ENCODE data around the gene CLGN.

CLGN gene

DNA sequence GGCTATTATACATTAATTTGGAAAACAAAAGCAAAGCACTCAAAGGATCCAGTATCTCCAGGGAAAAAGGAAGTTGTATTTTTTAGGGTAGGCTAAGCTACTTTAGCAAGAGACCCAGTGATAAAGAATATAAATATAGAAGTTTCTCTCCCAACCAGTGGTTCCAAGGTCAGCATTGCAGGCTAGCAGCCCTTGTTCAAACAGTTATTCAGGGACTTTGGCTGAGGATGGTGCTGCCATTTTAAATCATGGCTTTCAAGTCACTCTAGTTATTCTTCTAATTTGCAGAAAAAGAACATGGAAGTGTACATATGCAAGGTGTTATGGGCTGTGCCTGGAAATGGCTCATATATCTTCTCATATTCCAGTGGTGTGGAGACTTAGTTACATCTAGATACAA lies 44.7 kb downstream of the CLGN start:
- Histone ChIP-seq H3K9me3 (ENCODE audit: control insufficient read depth in 1 of 2, low read length in 2 of 2) (no peaks in the 10 kb centered on the region), H3K9ac (ENCODE audit: low read depth in 1 of 2, low read length in 2 of 2) (no peak overlapping the region), H3K27me3 (ENCODE audit: control insufficient read depth in 1 of 2, insufficient read depth in 2 of 2, low read length in 2 of 2) (no peaks in the 10 kb centered on the region), H3K4me3 (ENCODE audit: low read depth in 1 of 2, low read length in 2 of 2) (no peak overlapping the region), H3K36me3 (ENCODE audit: control insufficient read depth in 1 of 2, insufficient read depth in 2 of 2, low read length in 2 of 2) (peaks cover 0 to 6% of the 10 kb centered on the region in 2 donors), H3K27ac (ENCODE audit: low read depth, low read length) (no peak overlapping the region), H3K4me1 (ENCODE audit: control insufficient read depth in 1 of 2, insufficient read depth in 2 of 2, low read length in 2 of 2) (no peaks in the 10 kb centered on the region)

DNA sequence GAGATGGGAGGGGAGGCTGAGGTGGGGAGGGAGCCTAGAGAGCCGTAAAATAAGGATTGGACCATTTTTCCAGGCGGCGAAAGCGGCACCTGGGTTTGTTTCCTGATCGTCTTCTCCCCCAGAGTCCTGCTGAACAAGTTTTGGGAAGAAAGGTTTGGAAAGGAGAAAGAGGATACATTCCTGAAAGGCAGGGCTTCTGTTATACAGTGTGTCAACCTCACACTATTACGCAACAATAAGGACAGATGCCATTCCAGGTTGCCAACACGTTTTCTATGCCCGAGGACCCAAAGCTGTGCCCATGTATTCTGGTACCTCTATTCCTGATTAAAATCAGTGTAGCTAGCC lies 53.3 kb downstream of the CLGN start:
- Histone ChIP-seq H3K9ac (ENCODE audit: low read depth in 1 of 2, low read length in 2 of 2) (peak overlapping the region; percentile 80 to 83), H3K27me3 (ENCODE audit: control insufficient read depth in 1 of 2, insufficient read depth in 2 of 2, low read length in 2 of 2) (no peaks in the 10 kb centered on the region), H3K4me3 (ENCODE audit: low read depth in 1 of 2, low read length in 2 of 2) (peak overlapping the region; percentile 88 to 93), H3K4me1 (ENCODE audit: control insufficient read depth in 1 of 2, insufficient read depth in 2 of 2, low read length in 2 of 2) (peaks cover 13 to 20% of the 10 kb centered on the region in 2 donors), H3K36me3 (ENCODE audit: control insufficient read depth in 1 of 2, insufficient read depth in 2 of 2, low read length in 2 of 2) (no peaks in the 10 kb centered on the region), H3K27ac (ENCODE audit: low read depth, low read length) (peak overlapping the region; percentile 58), H3K9me3 (ENCODE audit: control insufficient read depth in 1 of 2, low read length in 2 of 2) (no peaks in the 10 kb centered on the region)

DNA sequence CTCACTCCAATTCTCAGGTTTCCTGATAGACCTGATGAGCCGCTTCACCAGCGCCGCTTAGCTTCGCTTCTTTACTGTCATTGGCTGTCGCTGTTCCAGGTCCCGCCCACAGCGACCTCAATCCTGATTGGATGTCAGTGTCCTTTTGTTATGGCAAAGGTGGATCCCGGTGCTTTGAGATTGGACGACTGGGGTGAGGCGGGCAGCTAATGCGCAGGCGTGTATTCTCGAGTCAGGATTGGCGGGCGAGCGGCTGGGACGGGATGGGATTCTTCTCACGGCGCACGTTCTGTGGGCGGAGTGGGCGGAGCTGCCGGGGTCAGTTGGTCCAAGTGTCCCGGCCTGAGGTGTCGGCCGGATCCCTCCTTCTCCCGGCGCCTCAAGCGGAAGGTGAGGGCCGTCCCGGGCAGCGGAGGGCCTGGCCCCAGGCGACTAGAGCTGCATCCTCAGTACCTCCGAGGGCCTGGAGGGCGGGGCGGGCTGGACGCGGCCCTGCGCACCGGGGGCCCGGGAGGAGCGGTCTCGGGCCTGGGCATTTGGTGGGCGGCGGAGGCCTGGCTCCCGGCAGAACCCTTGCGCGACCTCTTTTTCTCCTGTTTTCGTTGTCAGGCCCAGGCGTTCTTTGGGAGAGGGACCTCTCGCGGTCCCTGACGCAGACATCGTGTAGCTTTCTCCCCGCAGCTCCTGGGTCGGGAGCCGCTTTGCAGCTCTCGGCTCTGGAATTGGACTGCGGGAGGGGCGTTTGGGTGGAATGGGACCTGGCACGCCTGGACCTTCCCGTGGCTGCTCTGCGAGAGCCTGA lies 53.9 kb downstream of the CLGN start, which contains the start of gene SCOC:
TSS of gene SCOC (plus strand) at position 319 of the 802 bp plus-strand sequence. CDS start 5,525 bp downstream, outside the sequence.
- Histone ChIP-seq H3K9me3 (ENCODE audit: control insufficient read depth in 1 of 2, low read length in 2 of 2) (no peaks in the 10 kb centered on the region), H3K4me3 (ENCODE audit: low read depth in 1 of 2, low read length in 2 of 2) (peak within 1 kb of the TSS; percentile 88 to 93), H3K4me1 (ENCODE audit: control insufficient read depth in 1 of 2, insufficient read depth in 2 of 2, low read length in 2 of 2) (peaks cover 13 to 20% of the 10 kb centered on the region in 2 donors), H3K27ac (ENCODE audit: low read depth, low read length) (peak within 1 kb of the TSS; percentile 58), H3K27me3 (ENCODE audit: control insufficient read depth in 1 of 2, insufficient read depth in 2 of 2, low read length in 2 of 2) (no peaks in the 10 kb centered on the region), H3K36me3 (ENCODE audit: control insufficient read depth in 1 of 2, insufficient read depth in 2 of 2, low read length in 2 of 2) (no peaks in the 10 kb centered on the region), H3K9ac (ENCODE audit: low read depth in 1 of 2, low read length in 2 of 2) (peak within 1 kb of the TSS; percentile 81 to 83)

DNA sequence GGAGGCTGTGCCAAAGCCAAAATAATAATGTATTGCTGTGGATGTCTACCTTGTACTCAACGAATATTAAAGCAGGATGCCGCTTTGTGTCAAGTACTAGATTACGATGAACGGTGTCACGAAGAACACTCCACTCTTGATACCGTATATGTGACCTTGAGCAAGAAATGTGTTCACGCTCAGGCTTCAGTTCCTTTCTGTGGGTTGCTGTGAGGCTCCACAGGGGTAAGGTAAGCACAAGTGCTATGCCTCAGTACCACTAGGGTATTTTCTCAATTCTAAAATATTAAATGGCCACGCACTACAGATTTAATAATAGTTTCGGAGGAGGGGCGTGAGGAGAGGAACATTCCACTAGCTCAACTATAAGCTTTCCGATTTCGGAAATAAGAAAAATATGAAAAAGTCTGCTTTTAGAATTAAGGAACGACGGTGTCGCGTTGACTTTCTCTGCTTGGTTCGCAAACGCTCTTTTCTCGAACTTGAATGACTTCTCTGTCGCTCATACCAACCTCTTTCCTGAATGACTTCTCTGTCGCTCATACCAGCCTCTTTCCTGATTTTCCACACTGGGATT lies 54.6 kb downstream of the CLGN start:
- Histone ChIP-seq H3K4me1 (ENCODE audit: control insufficient read depth in 1 of 2, insufficient read depth in 2 of 2, low read length in 2 of 2) (peaks cover 13 to 20% of the 10 kb centered on the region in 2 donors), H3K27me3 (ENCODE audit: control insufficient read depth in 1 of 2, insufficient read depth in 2 of 2, low read length in 2 of 2) (no peaks in the 10 kb centered on the region), H3K36me3 (ENCODE audit: control insufficient read depth in 1 of 2, insufficient read depth in 2 of 2, low read length in 2 of 2) (no peaks in the 10 kb centered on the region), H3K4me3 (ENCODE audit: low read depth in 1 of 2, low read length in 2 of 2) (peak overlapping the region; percentile 88 to 93), H3K27ac (ENCODE audit: low read depth, low read length) (peak overlapping the region; percentile 43), H3K9me3 (ENCODE audit: control insufficient read depth in 1 of 2, low read length in 2 of 2) (no peaks in the 10 kb centered on the region), H3K9ac (ENCODE audit: low read depth in 1 of 2, low read length in 2 of 2) (peak overlapping the region; percentile 65 to 81)

DNA sequence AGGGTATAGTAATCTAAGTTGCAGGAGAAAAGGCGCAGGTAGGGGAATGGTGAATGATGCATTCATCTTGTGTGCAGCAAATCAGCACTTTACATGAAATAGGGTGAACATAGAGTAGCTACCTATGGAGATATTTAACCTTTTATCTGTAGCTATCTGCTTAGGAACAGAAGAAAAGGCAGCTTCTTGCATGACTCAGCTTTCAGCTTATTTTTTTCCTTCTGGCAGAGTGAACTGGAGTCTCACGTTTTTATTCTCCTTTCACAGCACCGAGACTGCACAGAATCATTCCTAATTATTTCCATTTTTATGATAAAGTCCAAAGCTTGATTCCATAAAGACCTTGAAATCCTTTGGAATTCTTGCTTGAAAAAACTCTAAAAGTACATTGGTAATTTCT lies 58.8 kb downstream of the CLGN start:
- no peaks in the 10 kb centered on the region for H3K9me3 ChIP-seq (ENCODE audit: control insufficient read depth in 1 of 2, low read length in 2 of 2)
- no peaks in the 10 kb centered on the region for H3K27me3 ChIP-seq (ENCODE audit: control insufficient read depth in 1 of 2, insufficient read depth in 2 of 2, low read length in 2 of 2)
- no peak overlapping the region for H3K4me3 ChIP-seq (ENCODE audit: low read depth in 1 of 2, low read length in 2 of 2)
- no peak overlapping the region for H3K27ac ChIP-seq (ENCODE audit: low read depth, low read length)
- no peaks in the 10 kb centered on the region for H3K36me3 ChIP-seq (ENCODE audit: control insufficient read depth in 1 of 2, insufficient read depth in 2 of 2, low read length in 2 of 2)
- peaks cover 0 to 5% of the 10 kb centered on the region in 2 donors for H3K4me1 ChIP-seq (ENCODE audit: control insufficient read depth in 1 of 2, insufficient read depth in 2 of 2, low read length in 2 of 2)
- H3K9ac ChIP-seq (ENCODE audit: low read depth in 1 of 2, low read length in 2 of 2): no peak overlapping the region

DNA sequence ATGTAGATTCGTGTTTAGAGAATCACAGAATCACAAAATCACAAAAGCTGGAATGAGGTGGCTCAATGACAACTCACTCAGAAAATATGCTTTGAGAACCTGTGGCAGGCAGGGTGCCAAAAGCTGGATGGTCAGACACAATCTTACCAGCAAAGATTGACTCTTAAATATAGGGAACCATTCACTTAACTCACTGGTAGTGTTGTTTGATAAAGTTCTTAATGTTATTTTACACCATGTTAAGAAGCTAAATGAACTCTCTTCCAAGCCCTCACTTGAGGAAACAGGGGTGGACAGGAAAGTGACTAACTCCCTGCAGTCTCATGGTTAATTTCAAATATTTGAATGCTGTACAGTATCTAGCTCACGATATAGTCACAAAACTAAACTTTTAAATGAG lies 59.7 kb downstream of the CLGN start:
- Histone ChIP-seq H3K9ac (ENCODE audit: low read depth in 1 of 2, low read length in 2 of 2) (no peak overlapping the region), H3K36me3 (ENCODE audit: control insufficient read depth in 1 of 2, insufficient read depth in 2 of 2, low read length in 2 of 2) (no peaks in the 10 kb centered on the region), H3K4me3 (ENCODE audit: low read depth in 1 of 2, low read length in 2 of 2) (no peak overlapping the region), H3K27ac (ENCODE audit: low read depth, low read length) (no peak overlapping the region), H3K9me3 (ENCODE audit: control insufficient read depth in 1 of 2, low read length in 2 of 2) (no peaks in the 10 kb centered on the region), H3K4me1 (ENCODE audit: control insufficient read depth in 1 of 2, insufficient read depth in 2 of 2, low read length in 2 of 2) (peaks cover 0 to 7% of the 10 kb centered on the region in 2 donors), H3K27me3 (ENCODE audit: control insufficient read depth in 1 of 2, insufficient read depth in 2 of 2, low read length in 2 of 2) (no peaks in the 10 kb centered on the region)

DNA sequence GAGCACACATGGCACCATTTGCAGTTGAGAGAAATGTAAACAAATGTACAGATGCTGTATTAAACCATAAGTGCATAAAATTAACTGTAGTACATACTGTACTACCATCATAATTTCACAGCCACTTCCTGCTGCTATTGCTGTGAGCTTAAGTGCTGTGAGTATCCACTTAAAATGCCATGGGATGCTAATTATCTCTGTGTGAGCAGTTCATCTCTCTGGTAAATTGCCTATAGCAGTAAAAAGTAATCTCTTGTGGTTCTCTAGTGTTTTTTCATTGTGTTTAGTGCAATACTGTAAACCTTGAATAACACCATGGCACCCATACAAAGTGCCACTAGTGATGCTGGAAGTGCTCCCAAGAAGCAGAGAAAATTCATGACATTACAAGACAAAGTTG lies 63.9 kb downstream of the CLGN start:
- H3K27ac ChIP-seq (ENCODE audit: low read depth, low read length): no peak overlapping the region
- peaks cover 0 to 7% of the 10 kb centered on the region in 2 donors for H3K4me1 ChIP-seq (ENCODE audit: control insufficient read depth in 1 of 2, insufficient read depth in 2 of 2, low read length in 2 of 2)
- no peaks in the 10 kb centered on the region for H3K27me3 ChIP-seq (ENCODE audit: control insufficient read depth in 1 of 2, insufficient read depth in 2 of 2, low read length in 2 of 2)
- no peak overlapping the region for H3K9ac ChIP-seq (ENCODE audit: low read depth in 1 of 2, low read length in 2 of 2)
- no peaks in the 10 kb centered on the region for H3K36me3 ChIP-seq (ENCODE audit: control insufficient read depth in 1 of 2, insufficient read depth in 2 of 2, low read length in 2 of 2)
- H3K9me3 ChIP-seq (ENCODE audit: control insufficient read depth in 1 of 2, low read length in 2 of 2): no peaks in the 10 kb centered on the region
- H3K4me3 ChIP-seq (ENCODE audit: low read depth in 1 of 2, low read length in 2 of 2): no peak overlapping the region

DNA sequence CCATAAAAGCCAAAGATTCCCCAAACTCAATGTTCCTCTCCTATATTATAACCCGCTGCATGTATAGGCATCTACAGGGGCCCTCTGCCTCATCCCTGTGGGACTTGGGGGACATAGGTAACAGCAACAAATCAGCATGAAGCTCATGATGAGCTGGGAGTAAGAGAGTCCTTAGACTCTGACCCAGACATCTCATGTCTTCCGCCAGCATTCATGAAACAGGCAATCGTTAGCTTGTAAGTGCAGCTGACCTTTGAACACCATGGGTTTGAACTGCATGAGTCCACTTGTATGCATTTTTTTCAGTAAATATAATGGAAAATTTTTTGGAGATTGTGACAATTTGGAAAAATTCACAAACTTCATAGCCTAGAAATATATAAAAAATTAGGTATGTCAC lies 64.4 kb downstream of the CLGN start:
- H3K9me3 ChIP-seq (ENCODE audit: control insufficient read depth in 1 of 2, low read length in 2 of 2): no peaks in the 10 kb centered on the region
- H3K36me3 ChIP-seq (ENCODE audit: control insufficient read depth in 1 of 2, insufficient read depth in 2 of 2, low read length in 2 of 2): no peaks in the 10 kb centered on the region

DNA sequence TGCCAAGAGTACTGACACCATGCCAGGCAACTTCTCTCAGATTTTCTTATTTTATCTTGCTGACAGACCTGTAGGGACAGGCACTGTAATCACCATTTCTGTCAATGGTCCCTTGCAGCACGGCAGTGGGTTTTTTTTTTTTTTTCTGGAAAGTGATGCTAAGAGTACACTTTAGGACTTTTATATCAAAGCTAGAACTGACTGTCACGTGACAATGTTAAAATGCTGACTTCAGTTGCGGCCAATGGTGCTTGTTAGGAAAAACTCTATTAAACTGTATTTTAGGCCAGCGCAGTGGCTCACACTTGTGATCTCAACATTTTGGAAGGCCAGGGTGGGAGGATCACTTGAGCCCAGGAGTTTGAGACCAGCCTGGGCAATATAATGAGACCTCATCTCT lies 66.3 kb downstream of the CLGN start:
- no peaks in the 10 kb centered on the region for H3K36me3 ChIP-seq (ENCODE audit: control insufficient read depth in 1 of 2, insufficient read depth in 2 of 2, low read length in 2 of 2)
- H3K4me1 ChIP-seq (ENCODE audit: control insufficient read depth in 1 of 2, insufficient read depth in 2 of 2, low read length in 2 of 2): peaks cover 4 to 16% of the 10 kb centered on the region in 2 donors
- no peak overlapping the region for H3K9ac ChIP-seq (ENCODE audit: low read depth in 1 of 2, low read length in 2 of 2)
- no peak overlapping the region for H3K4me3 ChIP-seq (ENCODE audit: low read depth in 1 of 2, low read length in 2 of 2)
- no peaks in the 10 kb centered on the region for H3K27me3 ChIP-seq (ENCODE audit: control insufficient read depth in 1 of 2, insufficient read depth in 2 of 2, low read length in 2 of 2)
- no peak overlapping the region for H3K27ac ChIP-seq (ENCODE audit: low read depth, low read length)
- H3K9me3 ChIP-seq (ENCODE audit: control insufficient read depth in 1 of 2, low read length in 2 of 2): no peaks in the 10 kb centered on the region

More for the DNA sequence above, 64.4 kb downstream of the CLGN start:
- Histone ChIP-seq H3K27me3 (ENCODE audit: control insufficient read depth in 1 of 2, insufficient read depth in 2 of 2, low read length in 2 of 2) (no peaks in the 10 kb centered on the region), H3K4me1 (ENCODE audit: control insufficient read depth in 1 of 2, insufficient read depth in 2 of 2, low read length in 2 of 2) (peaks cover 0 to 9% of the 10 kb centered on the region in 2 donors), H3K27ac (ENCODE audit: low read depth, low read length) (no peak overlapping the region), H3K9ac (ENCODE audit: low read depth in 1 of 2, low read length in 2 of 2) (no peak overlapping the region), H3K4me3 (ENCODE audit: low read depth in 1 of 2, low read length in 2 of 2) (no peak overlapping the region)

DNA sequence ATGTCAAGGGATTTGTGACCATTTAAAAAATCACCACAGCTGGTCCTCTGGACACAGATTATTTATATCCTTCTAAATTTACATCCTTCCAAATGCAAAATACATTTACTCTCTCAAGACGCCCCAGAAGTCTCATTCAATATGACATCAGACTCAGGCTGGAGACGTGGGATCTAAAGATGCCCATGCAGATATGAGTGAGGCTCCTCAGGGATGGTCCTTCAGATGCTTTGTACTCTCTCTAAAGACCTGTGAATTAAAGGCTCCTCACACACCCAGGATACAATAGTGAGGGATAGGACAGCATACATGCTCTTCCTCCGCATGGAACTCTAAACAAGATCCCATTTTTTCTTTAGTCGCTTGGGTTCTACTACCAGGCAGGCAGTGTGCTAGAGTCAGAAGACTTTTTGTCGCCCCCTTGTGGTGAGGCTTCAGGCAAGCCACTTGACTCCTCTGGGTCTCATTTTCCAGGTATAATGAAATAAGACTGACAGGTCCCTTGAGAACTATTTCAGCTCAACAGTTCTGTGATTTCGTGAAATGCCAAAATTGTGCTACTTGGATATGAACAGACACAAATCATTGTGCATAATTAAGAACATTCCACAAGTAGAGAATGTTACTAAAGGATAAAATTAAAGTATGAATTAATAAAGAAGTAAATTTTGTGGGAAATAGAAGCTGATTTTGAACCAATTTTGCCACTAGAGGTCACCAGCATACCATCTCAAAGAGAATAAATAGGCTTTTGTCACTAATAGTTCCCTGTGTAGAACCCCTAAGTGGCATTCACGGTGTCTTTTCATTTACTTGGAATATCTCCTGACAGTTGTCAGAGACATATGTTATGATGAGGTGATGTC lies 67.7 kb downstream of the CLGN start:
- Histone ChIP-seq H3K27ac (ENCODE audit: low read depth, low read length) (no peak overlapping the region), H3K9me3 (ENCODE audit: control insufficient read depth in 1 of 2, low read length in 2 of 2) (no peaks in the 10 kb centered on the region), H3K36me3 (ENCODE audit: control insufficient read depth in 1 of 2, insufficient read depth in 2 of 2, low read length in 2 of 2) (no peaks in the 10 kb centered on the region), H3K9ac (ENCODE audit: low read depth in 1 of 2, low read length in 2 of 2) (no peak overlapping the region), H3K4me1 (ENCODE audit: control insufficient read depth in 1 of 2, insufficient read depth in 2 of 2, low read length in 2 of 2) (peaks cover 4 to 16% of the 10 kb centered on the region in 2 donors), H3K4me3 (ENCODE audit: low read depth in 1 of 2, low read length in 2 of 2) (no peak overlapping the region), H3K27me3 (ENCODE audit: control insufficient read depth in 1 of 2, insufficient read depth in 2 of 2, low read length in 2 of 2) (no peaks in the 10 kb centered on the region)

All from duodenal mucosa (tissue), 2 donors.